ENCODE data around the gene TBC1D9. TPM values are rescaled to one million over a fixed set of nuclear protein-coding genes. Genes with fewer than 3 reads are reported as not detected.

The TBC1D9 gene
- total RNA-seq, 4 donors from 2014 or later: 13.3 to 17.5 (median 15.2) TPM

DNA sequence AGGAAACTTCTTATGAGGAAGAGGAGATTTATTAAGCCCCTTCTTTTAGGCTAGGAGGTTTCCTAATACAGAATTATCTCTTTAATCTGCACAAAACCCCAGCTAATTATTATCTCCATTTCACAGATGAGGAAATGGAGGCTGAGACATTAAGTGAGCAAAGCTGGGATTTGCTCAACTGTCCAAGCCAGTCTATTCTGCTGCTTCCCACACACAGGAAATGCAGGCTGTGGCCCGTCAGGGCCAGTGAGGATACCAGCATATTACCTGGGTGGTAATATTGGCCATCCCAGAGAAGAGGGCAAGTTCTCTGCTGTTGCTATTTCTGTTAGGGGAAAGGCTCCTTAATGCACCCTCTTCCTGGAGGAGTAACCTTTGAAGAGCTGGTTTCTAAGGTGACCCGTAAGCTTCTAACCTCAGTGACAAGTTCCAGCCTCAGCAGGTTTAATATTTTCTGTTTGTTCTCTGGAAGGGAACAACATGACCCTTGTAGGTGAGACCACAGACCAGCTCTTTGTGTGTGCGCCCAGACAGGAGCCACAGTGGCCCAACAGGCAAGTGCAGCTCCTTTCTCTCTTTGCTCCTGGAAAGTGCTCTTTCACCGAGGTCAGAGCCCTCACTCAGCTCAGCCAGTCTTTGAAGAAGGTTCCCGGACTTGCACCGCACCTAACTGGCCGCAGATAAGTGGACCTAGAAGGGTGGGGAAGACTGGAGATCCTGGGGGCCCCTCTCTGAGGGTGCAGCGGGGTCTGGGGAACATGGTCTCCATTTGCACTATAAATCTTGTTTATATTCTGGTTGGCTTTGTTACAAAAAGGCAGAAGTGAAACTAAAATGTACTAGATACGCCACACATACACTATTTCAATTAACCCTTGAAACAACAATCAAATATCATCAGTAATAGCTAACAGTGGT is 35.5 kb downstream of the TBC1D9 start:
- Histone ChIP-seq H3K4me1 (peaks cover 0 to 6% of the 10 kb centered on the region in 2 donors), H3K27me3 (no peaks in the 10 kb centered on the region), H3K9me3 (no peaks in the 10 kb centered on the region), H3K27ac (no peak overlapping the region), H3K4me3 (replicated peaks in 1 of 3) (no peak overlapping the region), H3K36me3 (no peaks in the 10 kb centered on the region)
- intact Hi-C loops (cut with DNase I): no loop called here
- WGBS, 2 donors: 59 to 62% methylated on average over 8 to 9 of the region's 9 CpGs
- DNase-seq: no peak
- no peak for TF ChIP-seq POLR2A (IDR thresholded peaks at IDR 0.05)
- TF ChIP-seq, protein P1, sequence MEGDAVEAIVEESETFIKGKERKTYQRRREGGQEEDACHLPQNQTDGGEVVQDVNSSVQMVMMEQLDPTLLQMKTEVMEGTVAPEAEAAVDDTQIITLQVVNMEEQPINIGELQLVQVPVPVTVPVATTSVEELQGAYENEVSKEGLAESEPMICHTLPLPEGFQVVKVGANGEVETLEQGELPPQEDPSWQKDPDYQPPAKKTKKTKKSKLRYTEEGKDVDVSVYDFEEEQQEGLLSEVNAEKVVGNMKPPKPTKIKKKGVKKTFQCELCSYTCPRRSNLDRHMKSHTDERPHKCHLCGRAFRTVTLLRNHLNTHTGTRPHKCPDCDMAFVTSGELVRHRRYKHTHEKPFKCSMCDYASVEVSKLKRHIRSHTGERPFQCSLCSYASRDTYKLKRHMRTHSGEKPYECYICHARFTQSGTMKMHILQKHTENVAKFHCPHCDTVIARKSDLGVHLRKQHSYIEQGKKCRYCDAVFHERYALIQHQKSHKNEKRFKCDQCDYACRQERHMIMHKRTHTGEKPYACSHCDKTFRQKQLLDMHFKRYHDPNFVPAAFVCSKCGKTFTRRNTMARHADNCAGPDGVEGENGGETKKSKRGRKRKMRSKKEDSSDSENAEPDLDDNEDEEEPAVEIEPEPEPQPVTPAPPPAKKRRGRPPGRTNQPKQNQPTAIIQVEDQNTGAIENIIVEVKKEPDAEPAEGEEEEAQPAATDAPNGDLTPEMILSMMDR (IDR thresholded peaks at IDR 0.05): no peak

DNA sequence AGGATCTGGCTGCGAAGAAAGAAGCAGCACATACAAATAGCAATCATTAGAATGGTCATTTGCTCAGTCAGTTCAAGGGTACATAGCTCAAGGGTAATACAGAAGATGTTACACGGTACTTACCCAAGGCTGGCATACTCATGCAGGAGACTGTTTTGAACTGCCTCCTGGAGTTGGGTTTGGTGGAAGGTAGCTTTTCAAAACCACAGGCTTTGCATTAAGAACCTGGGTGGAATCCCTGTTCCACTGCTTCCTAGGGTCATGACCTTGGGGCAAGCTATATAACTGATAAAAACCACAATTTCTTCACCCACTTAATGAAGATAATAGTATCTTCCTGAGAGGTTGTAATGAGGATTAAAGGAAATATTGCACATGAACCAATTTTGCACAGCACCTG is 36.5 kb downstream of the TBC1D9 start:
- Histone ChIP-seq H3K27me3 (no peaks in the 10 kb centered on the region), H3K4me1 (peaks cover 0 to 6% of the 10 kb centered on the region in 2 donors), H3K4me3 (replicated peaks in 1 of 3) (no peak overlapping the region), H3K36me3 (no peaks in the 10 kb centered on the region), H3K27ac (no peak overlapping the region), H3K9me3 (no peaks in the 10 kb centered on the region)
- intact Hi-C loops (cut with DNase I): no loop called here
- no peak for TF ChIP-seq POLR2A (IDR thresholded peaks at IDR 0.05)
- TF ChIP-seq, protein P1 (IDR thresholded peaks at IDR 0.05): no peak
- 90 to 96% methylated on average over 2 of the region's 2 CpGs for whole genome bisulfite sequencing, 2 donors
- DNase-seq: no peak

DNA sequence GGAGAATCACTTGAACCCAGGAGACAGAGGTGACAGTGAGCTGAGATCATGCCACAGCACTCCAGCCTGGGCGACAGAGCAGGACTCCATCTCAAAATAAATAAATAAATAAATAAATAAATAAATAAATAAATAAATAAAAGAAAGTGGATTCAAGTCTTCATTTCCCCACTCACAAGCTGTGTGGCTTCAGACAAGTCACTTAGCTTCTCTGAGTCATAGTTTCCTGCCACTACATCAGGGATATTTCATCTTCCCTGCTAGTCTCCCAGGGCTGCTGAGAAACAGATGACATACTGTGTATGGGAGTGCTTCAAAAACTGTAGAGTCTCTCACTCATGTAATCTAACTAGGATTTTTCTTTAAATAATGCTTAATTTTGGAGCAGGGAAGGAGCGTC is 37.2 kb downstream of the TBC1D9 start:
- Histone ChIP-seq H3K36me3 (no peaks in the 10 kb centered on the region), H3K27me3 (no peaks in the 10 kb centered on the region), H3K4me1 (peaks cover 0 to 6% of the 10 kb centered on the region in 2 donors), H3K27ac (no peak overlapping the region), H3K4me3 (replicated peaks in 1 of 3) (no peak overlapping the region), H3K9me3 (no peaks in the 10 kb centered on the region)
- intact Hi-C loops (cut with DNase I): no loop called here
- WGBS, 2 donors: 85 to 92% methylated on average over 2 of the region's 2 CpGs
- TF ChIP-seq POLR2A (IDR thresholded peaks at IDR 0.05): no peak
- TF ChIP-seq, protein P1 (IDR thresholded peaks at IDR 0.05): no peak
- DNase-seq: no peak

DNA sequence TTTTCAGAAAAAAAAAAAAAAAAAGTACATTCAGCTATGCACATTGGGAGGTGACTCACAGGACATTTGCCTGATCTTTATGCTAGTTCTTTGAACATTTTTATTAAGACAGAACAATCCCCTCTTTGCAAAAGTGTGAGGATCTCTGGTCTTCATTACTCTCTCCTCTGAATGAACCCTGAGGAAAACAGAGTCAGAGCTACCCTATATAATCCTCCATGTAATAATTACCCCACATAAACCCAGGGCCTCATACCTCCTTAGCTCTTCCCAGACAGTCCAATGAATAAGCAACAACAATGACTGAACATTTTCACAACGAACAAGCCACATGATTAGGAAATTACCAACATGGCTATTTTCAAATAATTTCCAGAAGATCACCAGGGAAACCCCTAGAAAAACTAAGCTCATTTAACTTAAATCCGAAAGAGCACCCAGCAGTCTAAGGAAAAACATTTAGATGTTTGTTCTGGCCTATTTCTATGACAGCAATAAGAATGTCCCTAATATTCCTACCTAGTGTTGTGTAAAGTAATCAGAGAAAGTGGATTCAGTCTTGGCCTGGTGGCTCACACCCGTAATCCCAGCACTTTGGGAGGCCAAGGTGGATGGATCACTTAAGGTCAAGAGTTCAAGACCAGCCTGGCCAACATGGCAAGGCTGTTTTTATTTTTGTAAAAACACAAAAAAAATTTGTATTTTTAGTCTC is 37.8 kb downstream of the TBC1D9 start:
- WGBS, 2 donors: 82 to 84% methylated on average over 3 of the region's 3 CpGs
- peaks cover 0 to 6% of the 10 kb centered on the region in 2 donors for H3K4me1 ChIP-seq
- TF ChIP-seq, protein P1 (IDR thresholded peaks at IDR 0.05): no peak
- TF ChIP-seq POLR2A (IDR thresholded peaks at IDR 0.05): no peak
- no peak for DNase-seq
- intact Hi-C loops (cut with DNase I): no loop called here
- H3K27me3 ChIP-seq: no peaks in the 10 kb centered on the region
- no peak overlapping the region for H3K27ac ChIP-seq
- no peaks in the 10 kb centered on the region for H3K9me3 ChIP-seq
- no peak overlapping the region for H3K4me3 ChIP-seq (replicated peaks in 1 of 3)
- H3K36me3 ChIP-seq: no peaks in the 10 kb centered on the region

DNA sequence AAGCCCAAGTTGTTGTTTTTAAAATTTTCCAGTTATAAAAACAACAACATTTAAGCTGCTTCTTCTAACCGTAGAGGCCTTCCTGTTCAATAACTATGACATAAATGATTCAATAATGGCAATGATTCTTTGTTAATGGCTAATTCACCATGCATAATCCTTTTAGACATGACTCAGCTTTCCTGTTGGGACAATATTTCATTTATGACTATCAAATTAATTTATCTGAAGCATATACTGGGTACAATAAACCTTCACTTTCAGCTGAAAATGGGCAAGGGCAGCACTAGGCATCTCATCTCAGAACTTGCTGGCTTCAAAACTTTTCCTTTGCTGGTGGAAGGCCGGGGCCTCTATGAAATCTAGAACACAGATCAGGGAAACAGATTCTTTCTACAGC is 38.9 kb downstream of the TBC1D9 start:
- Histone ChIP-seq H3K27ac (no peak overlapping the region), H3K9me3 (no peaks in the 10 kb centered on the region), H3K4me3 (replicated peaks in 1 of 3) (no peak overlapping the region), H3K27me3 (no peaks in the 10 kb centered on the region), H3K4me1 (peaks cover 0 to 6% of the 10 kb centered on the region in 2 donors), H3K36me3 (no peaks in the 10 kb centered on the region)
- intact Hi-C loops (cut with DNase I): no loop called here
- TF ChIP-seq, protein P1 (IDR thresholded peaks at IDR 0.05): no peak
- TF ChIP-seq POLR2A (IDR thresholded peaks at IDR 0.05): no peak
- WGBS, 2 donors: 81 to 90% methylated on average over 2 of the region's 2 CpGs
- no peak for DNase-seq
